Activated naive CD8-positive, alpha-beta T cell treated with anti-CD3 and anti-CD28 coated beads, Interleukin-2, amount 50 U/mL, for 24 hours (primary cell): ENCODE data around the gene IMMP1L.

ENCODE experiments used
- ATAC-seq: fragments of 150-1000 bp; cut with Tn5 transposase; one replicate; pipeline ENCODE4 v1.10.0; 2021
- DNase-seq: peaks from one replicate; pipeline ENCODE4 v3.0.0; 2021
- H3K27ac Mint-ChIP-seq: one replicate; pipeline ENCODE4 v1.8.0; 2021; ENCODE audit warnings: mild to moderate bottlenecking, mixed read lengths
- H3K27me3 Mint-ChIP-seq: one replicate; pipeline ENCODE4 v1.8.0; 2021; ENCODE audit warnings: mixed read lengths
- H3K36me3 Mint-ChIP-seq: one replicate; pipeline ENCODE4 v1.8.0; 2021; ENCODE audit warnings: low read depth, mixed read lengths
- H3K4me1 Mint-ChIP-seq: one replicate; pipeline ENCODE4 v1.8.0; 2021; ENCODE audit warnings: mixed read lengths
- H3K4me3 Mint-ChIP-seq: one replicate; pipeline ENCODE4 v1.8.0; 2021; ENCODE audit warnings: mild to moderate bottlenecking, moderate library complexity, mixed read lengths
- H3K9me3 Mint-ChIP-seq: one replicate; pipeline ENCODE4 v1.8.0; 2021; ENCODE audit warnings: mixed read lengths

IMMP1L gene

GRCh38 chr11:31404614-31405013 is 104.8 kb downstream of the IMMP1L start:
- H3K4me1 Mint-ChIP-seq, result peaks cover 5% of the 10 kb centered on the region
- peaks cover 25% of the 10 kb centered on the region for H3K36me3 Mint-ChIP-seq
- H3K4me3 Mint-ChIP-seq, result no peak overlapping the region
- no peak overlapping the region for H3K27ac Mint-ChIP-seq
- ATAC-seq (no peak), DNase-seq (no peak)
- H3K27me3 Mint-ChIP-seq, result no peaks in the 10 kb centered on the region
- H3K9me3 Mint-ChIP-seq, result no peaks in the 10 kb centered on the region

- DNase-seq (no peak), ATAC-seq (no peak)
- no peak overlapping the region for H3K4me3 Mint-ChIP-seq
- H3K36me3 Mint-ChIP-seq, result peaks cover 17% of the 10 kb centered on the region
- H3K9me3 Mint-ChIP-seq, result no peaks in the 10 kb centered on the region
- no peaks in the 10 kb centered on the region for H3K27me3 Mint-ChIP-seq
- H3K27ac Mint-ChIP-seq, result no peak overlapping the region
- no peaks in the 10 kb centered on the region for H3K4me1 Mint-ChIP-seq
Measured at GRCh38 chr11:31397239-31397834, 112.1 kb downstream of the IMMP1L start.

- no peaks in the 10 kb centered on the region for H3K27me3 Mint-ChIP-seq
- no peak for ATAC-seq
- no peak for DNase-seq
- peaks cover 10% of the 10 kb centered on the region for H3K9me3 Mint-ChIP-seq
- H3K36me3 Mint-ChIP-seq, result peaks cover 18% of the 10 kb centered on the region
- no peak overlapping the region for H3K4me3 Mint-ChIP-seq
- H3K4me1 Mint-ChIP-seq, result no peaks in the 10 kb centered on the region
- no peak overlapping the region for H3K27ac Mint-ChIP-seq
Measured at GRCh38 chr11:31387379-31387778, 122.0 kb downstream of the IMMP1L start.

- H3K4me3 Mint-ChIP-seq, result no peak overlapping the region
- no peak overlapping the region for H3K27ac Mint-ChIP-seq
- ATAC-seq, result no peak
- H3K27me3 Mint-ChIP-seq, result no peaks in the 10 kb centered on the region
- H3K9me3 Mint-ChIP-seq, result no peaks in the 10 kb centered on the region
- no peak for DNase-seq
- H3K4me1 Mint-ChIP-seq, result no peaks in the 10 kb centered on the region
- peaks cover 14% of the 10 kb centered on the region for H3K36me3 Mint-ChIP-seq
Measured at GRCh38 chr11:31383116-31383515, 126.3 kb downstream of the IMMP1L start.
